Sigmoid colon (tissue), 7 donors: ENCODE results near the gene ZNHIT1. TPM values are rescaled to one million over a fixed set of nuclear protein-coding genes. Genes with fewer than 3 reads are reported as not detected.
"Not testable (repeated sequence)": the region's sequence is repeated elsewhere in the genome, so short reads cannot be mapped to it uniquely, and the experiment has no call there.

ENCODE experiments used
- DNase-seq: peaks from one replicate; pipeline ENCODE4 v3.0.0-alpha.2; 2019
- H3K27ac ChIP-seq, 4 donors: fragments of 200-600 bp; sonication (generic); one replicate each; pipeline ENCODE4 v1.5.1; 2016 to 2019; ENCODE audit warnings: mild to moderate bottlenecking in 1 of 4
- H3K27me3 ChIP-seq, 3 donors: fragments of 200-600 bp; sonication (generic); one replicate each; pipeline ENCODE4 v1.5.1; 2019; ENCODE audit warnings: mild to moderate bottlenecking in 1 of 3
- H3K36me3 ChIP-seq, 4 donors: fragments of 200-600 bp; sonication (generic); one replicate each; pipeline ENCODE4 v1.5.1; 2016 to 2019
- H3K4me1 ChIP-seq, 4 donors: fragments of 200-600 bp; sonication (generic); one replicate each; pipeline ENCODE4 v1.5.1; 2017 to 2019
- H3K4me3 ChIP-seq, 4 donors: fragments of 200-600 bp; sonication (generic); one replicate each; pipeline ENCODE4 v1.5.1; 2017 to 2019; ENCODE audit warnings: mild to moderate bottlenecking in 2 of 4, moderate library complexity in 1 of 4
- H3K9me3 ChIP-seq, 4 donors: fragments of 200-600 bp in 3 of 4; sonication (generic) in 3 of 4; one replicate each; pipeline versions ENCODE4 v1.5.1 to v1.6.1; 2013 to 2019
- EP300 ChIP-seq, 4 donors: sonication (generic); formaldehyde crosslinking; IDR thresholded peaks; one replicate each; pipeline ENCODE4 v1.6.1; 2017; ENCODE audit warnings: antibody characterized with exemption in 4 of 4
- POLR2A ChIP-seq, 2 donors: fragments of 450-650 bp; IDR thresholded peaks; one replicate each; pipeline ENCODE4 v1.6.1; 2016; ENCODE audit warnings: antibody characterized with exemption in 2 of 2, mild to moderate bottlenecking in 2 of 2, moderate library complexity in 2 of 2
- POLR2AphosphoS5 ChIP-seq, 4 donors: sonication (generic); formaldehyde crosslinking; IDR thresholded peaks; one replicate each; pipeline ENCODE4 v1.6.1; 2017; ENCODE audit warnings: antibody characterized with exemption in 4 of 4
- whole genome bisulfite sequencing, 2 donors: extraction: QIAGEN DNeasy Blood & Tissue Kit; methylation state at CpG; one replicate each; pipeline ENCODE4 v1.1.7; 2013; 5-methylcytosine and 5-hydroxymethylcytosine counted together
- intact Hi-C: fragments of 100-400 bp; cut with DNase I; formaldehyde crosslinking; loops from one replicate; pipeline ENCODE4 v1.15.1; 2023
- polyA plus RNA-seq, 3 donors: library from polyadenylated mRNA; stranded (reverse); fragments of 200-250 nt; gene quantifications; one replicate each; pipeline ENCODE4 v1.2.3, GENCODE V29; 2013
- total RNA-seq, 4 donors: library from RNA; depleted of rRNA; stranded (reverse); fragments of >200 nt; gene quantifications; one replicate each; pipeline ENCODE4 v1.1.0, GENCODE V29; 2016
- TF ChIP-seq, protein P1 (sequence below), 4 experiments: fragments of 450-650 bp in 3 of 4; fragments of 200-600 bp in 1 of 4; IDR thresholded peaks; one replicate each; pipeline ENCODE4 v1.5.1; 2016 to 2019; ENCODE audit warnings: antibody characterized with exemption in 4 of 4, mild to moderate bottlenecking in 3 of 4, moderate library complexity in 2 of 4
- donor health status: healthy with polysubstance abuse.
- donor health status: Bipolar disorder and iron deficiency.
- donor health status: healthy.

ZNHIT1 gene
- total and polyA plus RNA-seq, 7 donors = 64.8 to 200 (median 97.4) TPM

DNA sequence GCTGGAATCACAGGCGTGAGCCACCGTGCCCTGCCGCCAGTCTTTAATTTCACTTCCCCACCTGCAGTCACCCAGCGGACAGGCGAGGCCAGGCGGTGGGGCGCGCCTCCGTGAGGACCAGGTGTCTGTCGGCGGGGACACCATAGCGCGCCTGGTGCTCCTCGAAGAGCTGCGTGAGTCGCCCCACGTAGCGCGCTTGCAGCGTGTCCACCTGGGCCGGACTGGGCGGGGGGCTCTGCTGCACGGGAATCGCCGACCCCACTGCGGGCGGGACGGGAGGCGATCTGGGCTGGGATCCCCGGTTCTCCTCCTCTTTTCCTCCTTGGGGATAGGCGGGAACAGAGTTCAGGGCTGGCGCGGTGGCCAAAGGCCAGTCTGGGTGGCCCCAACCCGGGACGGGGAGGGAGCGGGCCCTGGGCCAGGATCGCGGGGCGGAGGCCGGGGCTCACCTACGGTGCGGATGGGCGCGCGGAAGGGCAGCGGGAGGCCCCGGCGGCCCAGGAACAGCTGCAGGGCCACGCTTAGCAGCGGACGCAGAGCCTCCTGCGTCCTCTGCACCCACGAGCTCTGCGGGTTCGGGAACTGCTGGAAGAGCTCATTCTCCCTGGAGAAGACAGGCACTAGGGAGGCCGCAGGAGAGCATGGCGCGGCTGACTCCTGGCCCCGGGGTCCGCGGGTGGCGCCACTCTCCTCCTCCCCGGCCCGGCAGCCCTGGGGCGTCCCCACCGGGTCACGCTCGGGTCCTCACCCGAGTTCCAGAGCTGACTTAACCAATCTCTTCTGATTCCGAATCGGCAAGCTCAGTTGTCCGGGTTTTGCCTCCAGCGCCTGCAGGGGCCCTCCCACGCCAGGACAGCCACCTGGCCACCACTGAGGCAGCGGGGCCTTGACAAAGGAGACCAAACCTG lies 16.0 kb upstream of the ZNHIT1 start:
- DNase-seq = no peak
- WGBS, 2 donors = 11% methylated on average over 75 of the region's 75 CpGs
- peak overlapping the region in 2 of 4 donors; percentile 5 to 7 for H3K4me3 ChIP-seq
- H3K36me3 ChIP-seq = peaks cover 0 to 11% (median 0%) of the 10 kb centered on the region in 4 donors
- peaks cover 19 to 70% (median 33%) of the 10 kb centered on the region in 3 donors for H3K27me3 ChIP-seq
- intact Hi-C loops = no loop called here
- TF ChIP-seq, protein P1, sequence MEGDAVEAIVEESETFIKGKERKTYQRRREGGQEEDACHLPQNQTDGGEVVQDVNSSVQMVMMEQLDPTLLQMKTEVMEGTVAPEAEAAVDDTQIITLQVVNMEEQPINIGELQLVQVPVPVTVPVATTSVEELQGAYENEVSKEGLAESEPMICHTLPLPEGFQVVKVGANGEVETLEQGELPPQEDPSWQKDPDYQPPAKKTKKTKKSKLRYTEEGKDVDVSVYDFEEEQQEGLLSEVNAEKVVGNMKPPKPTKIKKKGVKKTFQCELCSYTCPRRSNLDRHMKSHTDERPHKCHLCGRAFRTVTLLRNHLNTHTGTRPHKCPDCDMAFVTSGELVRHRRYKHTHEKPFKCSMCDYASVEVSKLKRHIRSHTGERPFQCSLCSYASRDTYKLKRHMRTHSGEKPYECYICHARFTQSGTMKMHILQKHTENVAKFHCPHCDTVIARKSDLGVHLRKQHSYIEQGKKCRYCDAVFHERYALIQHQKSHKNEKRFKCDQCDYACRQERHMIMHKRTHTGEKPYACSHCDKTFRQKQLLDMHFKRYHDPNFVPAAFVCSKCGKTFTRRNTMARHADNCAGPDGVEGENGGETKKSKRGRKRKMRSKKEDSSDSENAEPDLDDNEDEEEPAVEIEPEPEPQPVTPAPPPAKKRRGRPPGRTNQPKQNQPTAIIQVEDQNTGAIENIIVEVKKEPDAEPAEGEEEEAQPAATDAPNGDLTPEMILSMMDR (IDR thresholded peaks at IDR 0.05) = no peak
- peak in 1 of 2 donors; percentile 16 for TF ChIP-seq POLR2A (IDR thresholded peaks at IDR 0.05)
- H3K9me3 ChIP-seq = no peaks in the 10 kb centered on the region
- H3K4me1 ChIP-seq = peaks cover 0 to 11% (median 10%) of the 10 kb centered on the region in 4 donors
- no peak overlapping the region for H3K27ac ChIP-seq

DNA sequence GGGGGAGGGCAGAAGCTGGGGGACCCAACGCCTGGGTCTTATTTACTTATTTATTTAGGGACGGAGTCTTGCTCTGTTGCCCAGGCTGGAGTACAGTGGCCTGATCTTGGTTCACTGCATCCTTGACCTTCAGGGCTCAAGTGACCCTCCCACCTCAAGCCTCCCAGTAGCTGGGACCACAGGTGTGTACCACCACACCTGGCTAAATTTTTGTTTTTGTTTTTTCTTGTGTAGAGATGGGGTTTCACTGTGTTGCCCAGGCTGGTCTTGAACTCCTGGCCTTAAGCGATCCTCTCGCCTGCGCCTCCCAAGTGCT lies 15.4 kb upstream of the ZNHIT1 start:
- WGBS, 2 donors = 86 to 89% methylated on average over 5 of the region's 5 CpGs
- intact Hi-C loops = no loop called here
- TF ChIP-seq POLR2AphosphoS5 (IDR thresholded peaks at IDR 0.05) (no peak), POLR2A (IDR thresholded peaks at IDR 0.05) (no peak), EP300 (IDR thresholded peaks at IDR 0.05) (no peak)
- TF ChIP-seq, protein P1 (IDR thresholded peaks at IDR 0.05) = no peak
- Histone ChIP-seq H3K9me3 (no peaks in the 10 kb centered on the region), H3K36me3 (peaks cover 0 to 17% (median 2%) of the 10 kb centered on the region in 4 donors), H3K27ac (no peak overlapping the region), H3K27me3 (peaks cover 19 to 64% (median 33%) of the 10 kb centered on the region in 3 donors), H3K4me3 (no peak overlapping the region), H3K4me1 (peaks cover 0 to 11% (median 10%) of the 10 kb centered on the region in 4 donors)
- DNase-seq = no peak

DNA sequence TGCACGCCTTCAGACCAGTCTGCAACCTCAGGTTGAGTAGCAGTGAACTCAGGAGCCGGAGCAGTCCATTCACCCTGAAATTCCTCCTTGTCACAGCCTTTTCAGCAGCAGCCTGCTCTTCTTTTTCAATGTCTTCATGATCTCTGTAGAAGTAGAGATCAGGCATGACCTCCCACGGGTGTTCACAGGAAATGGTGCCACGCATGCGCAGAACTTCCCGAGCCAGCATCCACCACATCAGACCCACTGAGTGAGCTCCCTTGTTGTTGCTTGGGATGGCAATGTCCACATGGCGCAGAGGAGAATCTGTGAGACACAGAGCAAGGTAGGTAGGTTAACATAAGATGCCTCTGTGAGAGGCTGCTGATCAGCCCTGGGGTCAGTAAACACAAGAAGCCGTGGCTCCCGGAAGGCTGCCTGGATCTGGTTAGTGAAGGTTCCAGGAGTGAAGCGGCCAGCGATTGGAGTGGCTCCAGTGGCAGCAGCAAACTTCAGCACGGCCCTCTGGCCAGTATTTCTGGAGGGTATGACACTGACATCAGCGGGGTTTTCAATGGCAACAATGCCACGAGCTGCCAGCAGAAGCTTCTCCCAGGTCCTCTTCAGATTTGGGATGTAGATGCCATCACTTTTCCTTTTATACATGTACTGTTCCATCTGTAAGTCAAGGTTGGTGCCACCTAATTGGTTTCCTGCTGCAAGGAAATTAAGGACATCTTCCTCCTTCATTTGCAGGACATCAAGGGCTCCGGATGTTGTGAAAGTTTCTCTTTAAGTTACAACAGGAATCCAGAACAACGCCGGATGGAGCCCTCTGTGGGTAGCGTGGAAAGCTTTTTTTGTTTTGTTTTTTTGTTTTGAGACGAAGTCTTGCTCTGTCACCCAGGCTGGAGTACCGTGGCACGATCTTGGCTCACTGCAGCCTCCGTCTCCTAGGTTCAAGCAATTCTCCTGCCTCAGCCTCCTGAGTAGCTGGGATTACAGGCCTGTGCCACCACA lies 13.9 kb upstream of the ZNHIT1 start:
- H3K27ac ChIP-seq, intact Hi-C loops, H3K4me3 ChIP-seq, DNase-seq, H3K9me3 ChIP-seq: not testable (repeated sequence)
- Histone ChIP-seq H3K4me1 (peaks cover 0 to 11% (median 10%) of the 10 kb centered on the region in 4 donors), H3K27me3 (peaks cover 19 to 50% (median 30%) of the 10 kb centered on the region in 3 donors), H3K36me3 (peaks cover 0 to 32% (median 6%) of the 10 kb centered on the region in 4 donors)
- WGBS, 2 donors = 74 to 81% methylated on average over 22 of the region's 22 CpGs

DNA sequence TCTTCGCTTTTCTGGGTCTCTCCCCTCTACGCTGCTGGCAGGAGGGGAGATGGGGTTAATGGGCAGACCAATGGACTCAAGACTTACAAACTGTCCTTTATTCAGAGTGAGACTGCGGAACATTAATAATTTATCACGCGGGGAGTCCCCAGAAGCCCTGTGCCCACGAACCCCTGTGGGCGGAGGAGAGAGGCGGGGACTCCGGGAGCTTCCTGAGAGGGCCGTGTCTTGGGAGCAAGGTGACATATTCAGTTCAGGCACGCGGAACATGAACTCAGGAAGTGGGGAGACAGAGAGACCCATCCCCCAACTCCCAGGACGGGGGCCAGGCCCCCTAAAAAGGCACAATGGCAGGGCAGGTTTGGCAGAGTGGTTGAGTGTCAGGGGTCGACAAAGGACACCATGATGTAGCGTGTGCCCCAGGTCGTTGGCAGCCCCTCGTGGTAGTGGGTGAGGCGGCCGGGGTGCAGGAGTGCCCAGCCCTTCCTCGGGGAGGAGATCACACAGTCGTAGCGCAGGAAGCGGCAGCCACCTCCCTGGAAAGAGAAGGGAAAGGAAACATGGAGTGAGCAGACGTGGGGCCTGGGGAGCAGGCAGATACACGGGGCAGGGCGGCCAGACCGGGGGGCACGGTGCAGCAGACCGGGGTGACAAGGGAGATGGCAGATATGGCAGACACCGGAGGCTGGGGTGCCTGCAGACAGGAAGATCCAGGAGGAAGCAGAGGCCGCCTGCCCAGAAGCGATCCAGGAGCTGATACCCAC lies 11.9 kb upstream of the ZNHIT1 start:
- Histone ChIP-seq H3K4me3 (no peak overlapping the region), H3K36me3 (peaks cover 13 to 52% (median 21%) of the 10 kb centered on the region in 4 donors), H3K4me1 (peaks cover 0 to 11% (median 10%) of the 10 kb centered on the region in 4 donors), H3K27me3 (peaks cover 16 to 30% (median 16%) of the 10 kb centered on the region in 3 donors), H3K9me3 (no peaks in the 10 kb centered on the region), H3K27ac (no peak overlapping the region)
- TF ChIP-seq, protein P1 (IDR thresholded peaks at IDR 0.05) = no peak
- no peak for TF ChIP-seq EP300 (IDR thresholded peaks at IDR 0.05)
- TF ChIP-seq POLR2AphosphoS5 (IDR thresholded peaks at IDR 0.05) = no peak
- no peak for TF ChIP-seq POLR2A (IDR thresholded peaks at IDR 0.05)
- intact Hi-C loops = no loop called here
- no peak for DNase-seq
- 87 to 89% methylated on average over 32 of the region's 32 CpGs for WGBS, 2 donors
